Activated CD4-positive, alpha-beta T cell treated with anti-CD3 and anti-CD28 coated beads for 1 hour (primary cell): ENCODE measurements around the gene RFX3.

Experiments used
- DNase-seq: peaks from one replicate; pipeline ENCODE4 v3.0.0-alpha.2; 2020

Gene RFX3

DNA sequence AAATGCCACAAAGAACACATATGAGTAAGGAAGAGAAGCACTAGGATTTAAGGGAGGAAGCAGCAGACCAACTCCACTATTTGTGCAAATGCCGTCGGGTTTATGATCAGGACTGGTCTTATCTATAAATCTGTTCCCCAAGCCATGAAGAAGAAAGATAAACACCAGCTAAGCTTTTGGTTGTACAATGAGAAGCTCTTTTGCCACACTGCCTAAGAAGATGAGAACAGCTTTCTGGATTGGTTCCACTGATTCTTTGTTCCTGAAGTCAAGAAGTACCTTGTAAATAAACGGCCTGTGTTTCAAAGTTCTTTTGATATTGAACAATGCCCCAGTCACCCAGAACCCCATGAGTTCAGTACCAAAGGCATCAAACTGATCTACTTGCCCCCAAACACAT, 93.9 kb downstream of the RFX3 start:
- DNase-seq = no peak

GRCh38 chr9:3419893-3420292, 105.9 kb downstream of the RFX3 start:
- no peak for DNase-seq

- no peak for DNase-seq
These were observed 109.9 kb downstream of the RFX3 start for GRCh38 chr9:3415906-3416305.

DNA sequence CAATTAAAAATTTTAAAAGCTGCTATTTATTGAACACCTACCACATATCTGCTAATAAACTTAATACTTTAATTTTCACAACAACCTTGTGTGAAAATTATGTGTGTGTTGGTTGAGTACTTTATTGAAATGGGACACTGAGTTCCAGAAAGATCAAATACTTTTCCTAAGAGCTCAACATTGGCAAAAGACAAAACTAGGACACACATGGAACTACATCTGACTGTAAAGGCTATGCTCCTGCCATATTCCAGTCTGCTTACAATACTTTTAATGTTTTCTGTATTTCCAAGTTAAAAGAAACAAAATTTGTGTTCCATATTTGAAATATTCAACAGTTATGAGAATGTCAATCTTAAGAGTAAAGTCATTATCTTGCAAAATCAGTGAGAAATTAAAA, 111.8 kb downstream of the RFX3 start:
- DNase-seq = no peak

- DNase-seq = no peak
These were observed 115.3 kb downstream of the RFX3 start for GRCh38 chr9:3410461-3410860.

DNA sequence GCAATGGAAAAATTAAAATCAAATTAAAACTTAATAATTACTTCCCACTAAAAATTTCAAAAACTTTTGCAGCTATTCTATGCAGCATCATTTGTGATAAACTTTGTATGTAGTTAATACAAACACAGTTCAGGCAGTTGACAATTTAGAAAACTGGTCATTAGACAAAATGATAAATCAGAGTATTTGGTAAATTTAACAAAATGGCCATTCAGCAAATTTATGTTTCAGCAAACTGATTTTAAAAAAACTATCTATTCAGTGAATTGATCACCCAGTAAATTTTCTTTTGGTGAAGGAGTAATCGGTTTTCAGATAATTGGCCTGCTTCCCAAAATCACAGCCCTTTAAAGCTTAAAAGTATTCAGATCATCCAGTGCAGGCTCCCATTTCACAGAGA, 116.3 kb downstream of the RFX3 start:
- no peak for DNase-seq

- no peak for DNase-seq
These were observed 122.5 kb downstream of the RFX3 start for GRCh38 chr9:3403315-3403714.

DNA sequence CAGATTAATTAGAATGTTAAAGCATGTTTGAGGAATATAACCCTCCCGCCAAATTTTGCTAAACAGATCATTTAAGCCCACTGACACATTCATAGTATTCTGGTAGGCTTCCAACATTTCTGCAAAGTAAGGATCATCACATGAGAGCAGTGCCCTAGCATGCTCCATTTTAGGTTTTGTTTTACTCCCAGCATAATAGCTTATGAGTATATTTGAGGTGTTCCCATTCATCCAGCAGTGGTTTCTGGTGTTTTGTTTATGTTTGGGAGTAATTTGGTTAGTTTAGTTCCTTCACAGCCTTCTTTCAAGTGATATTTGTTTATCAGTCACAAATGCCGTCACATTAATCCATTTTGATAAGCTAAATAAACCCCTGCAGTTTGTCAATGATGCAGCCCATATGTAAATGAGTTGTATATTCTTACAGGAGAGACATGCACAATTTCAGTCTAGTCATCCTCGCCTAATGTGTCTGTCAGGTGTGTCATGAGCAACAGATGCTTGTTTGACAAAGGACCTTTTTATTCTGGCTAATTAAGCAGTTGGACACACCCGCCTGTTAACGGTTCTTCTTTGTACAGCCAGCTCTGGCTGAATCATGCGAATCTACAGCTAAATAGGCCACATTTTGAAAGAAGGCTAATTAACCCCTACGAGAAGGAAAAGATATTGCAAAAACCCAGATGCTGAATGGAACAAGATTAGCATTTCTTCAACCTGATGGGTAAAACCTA, 124.4 kb downstream of the RFX3 start:
- DNase-seq = no peak

DNA sequence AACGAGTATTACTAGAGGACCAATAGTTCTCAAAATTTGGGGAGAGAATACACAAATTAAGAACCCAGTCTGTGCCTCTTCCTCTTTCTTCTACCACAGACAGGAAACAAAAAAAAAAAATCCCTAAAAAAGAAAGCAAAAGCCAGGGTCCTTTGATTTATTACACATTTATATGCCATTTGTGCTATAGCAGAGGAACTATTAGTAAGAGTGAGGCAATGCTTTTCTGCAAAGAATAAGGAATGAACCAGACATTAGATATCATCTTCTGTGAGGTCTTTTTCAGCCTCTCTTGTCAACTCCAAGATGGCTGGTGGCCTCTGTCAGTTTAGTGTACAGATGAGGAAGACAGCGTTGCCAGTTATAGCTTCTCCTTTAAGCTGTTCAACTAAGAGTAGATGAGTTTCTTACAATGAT, 127.6 kb downstream of the RFX3 start:
- no peak for DNase-seq

GRCh38 chr9:3397766-3398165, 128.0 kb downstream of the RFX3 start:
- DNase-seq = no peak

GRCh38 chr9:3391414-3391813, 134.4 kb downstream of the RFX3 start:
- no peak for DNase-seq

- no peak for DNase-seq
These were observed 139.0 kb downstream of the RFX3 start for GRCh38 chr9:3386753-3387152.

GRCh38 chr9:3385871-3386270, 139.9 kb downstream of the RFX3 start:
- no peak for DNase-seq

- DNase-seq = no peak
These were observed 154.0 kb downstream of the RFX3 start for GRCh38 chr9:3371842-3372241.

DNA sequence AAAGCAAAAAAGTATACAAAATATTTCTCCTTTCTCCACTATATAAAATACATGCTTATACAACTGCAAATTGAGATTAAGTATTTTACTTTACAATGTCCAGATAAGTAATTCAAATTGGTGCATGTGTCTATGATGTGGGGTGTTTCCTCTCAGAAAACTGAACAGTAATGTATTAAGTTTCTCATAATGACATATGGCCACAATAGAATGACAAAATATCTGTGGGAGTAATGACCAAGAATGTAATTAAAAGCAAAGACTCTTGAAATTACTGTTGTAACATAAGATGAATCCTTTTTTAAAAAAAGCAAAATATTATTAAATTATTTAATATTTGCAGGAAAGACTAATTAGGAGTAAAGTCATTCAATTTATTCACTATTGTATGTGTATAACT, 155.1 kb downstream of the RFX3 start:
- no peak for DNase-seq

GRCh38 chr9:3367185-3367584, 158.6 kb downstream of the RFX3 start:
- no peak for DNase-seq

GRCh38 chr9:3361689-3362392, 164.0 kb downstream of the RFX3 start:
- no peak for DNase-seq

GRCh38 chr9:3361116-3361515, 164.7 kb downstream of the RFX3 start:
- DNase-seq = no peak

DNA sequence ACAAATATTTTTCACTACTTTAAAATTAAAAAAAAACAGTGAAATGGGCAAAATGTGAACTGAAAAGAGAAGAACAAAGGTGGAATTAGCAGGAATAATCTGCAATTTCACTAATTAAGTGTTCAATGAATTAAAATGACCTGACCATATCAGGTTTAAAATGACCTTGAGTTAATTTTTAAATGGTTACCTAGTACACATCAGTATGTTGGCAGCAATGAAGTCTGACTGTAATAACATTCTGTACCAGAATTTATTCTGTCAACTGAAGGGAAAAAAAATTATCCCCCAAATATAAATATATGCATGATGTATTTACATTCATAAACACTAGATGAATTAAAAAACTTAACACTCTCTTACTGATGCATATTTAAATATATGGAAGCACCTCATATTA, 165.6 kb downstream of the RFX3 start:
- DNase-seq = no peak

GRCh38 chr9:3359778-3360177, 166.0 kb downstream of the RFX3 start:
- no peak for DNase-seq

- DNase-seq = no peak
These were observed 166.6 kb downstream of the RFX3 start for GRCh38 chr9:3359048-3359692.

DNA sequence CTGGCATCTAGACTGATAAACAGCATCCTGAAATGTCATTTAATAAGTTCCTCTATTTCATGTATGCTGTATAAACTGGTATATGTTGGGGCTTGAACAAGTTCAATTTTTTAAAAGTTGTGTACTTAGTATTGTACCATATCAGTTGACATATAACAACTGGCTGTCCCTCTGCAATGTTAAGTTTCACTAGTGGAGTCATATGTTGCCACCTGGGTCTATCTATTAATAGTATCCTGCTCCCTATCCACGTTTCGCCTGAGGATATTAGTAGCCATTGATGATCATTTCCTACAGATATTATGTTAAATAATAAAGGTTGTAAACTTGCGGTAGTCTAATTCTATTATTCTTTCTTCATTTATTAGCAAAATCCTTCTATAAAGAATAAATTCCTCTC, 177.6 kb downstream of the RFX3 start:
- DNase-seq = no peak

GRCh38 chr9:3346549-3346948, 179.3 kb downstream of the RFX3 start:
- no peak for DNase-seq

DNA sequence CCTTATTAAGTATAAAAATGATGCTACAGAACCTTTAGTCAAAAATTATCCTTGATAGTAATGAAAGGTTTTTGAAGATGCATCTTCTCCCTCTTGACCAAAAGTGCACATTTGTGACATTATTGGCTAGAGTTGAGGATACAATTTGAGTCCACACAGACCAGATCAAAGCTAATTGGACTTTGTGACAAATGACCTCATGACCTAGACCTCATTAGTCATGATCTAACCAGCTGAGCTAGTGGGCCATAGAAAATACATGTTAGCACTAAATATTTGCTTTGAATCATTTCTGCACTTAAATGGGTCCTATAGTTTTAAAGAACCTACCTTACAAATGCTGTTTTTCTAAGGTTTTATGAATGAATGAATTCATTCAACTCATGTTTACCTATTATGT, 182.1 kb downstream of the RFX3 start:
- no peak for DNase-seq
